Dendritic cell treated with granulocyte-macrophage colony-stimulating factor and Interleukin-4, amounts not matched to agents 40 ng/mL and 50 ng/mL, for 4 days (primary cell): ENCODE measurements around the gene DCDC1.

Experiments used
- H3K27ac Mint-ChIP-seq: one replicate; pipeline ENCODE4 v1.8.0; 2022; ENCODE audit warnings: mild to moderate bottlenecking, mixed read lengths
- H3K27me3 Mint-ChIP-seq: one replicate; pipeline ENCODE4 v1.8.0; 2022; ENCODE audit warnings: mild to moderate bottlenecking, mixed read lengths
- H3K36me3 Mint-ChIP-seq: one replicate; pipeline ENCODE4 v1.8.0; 2022; ENCODE audit warnings: low read depth, mixed read lengths
- H3K4me1 Mint-ChIP-seq: one replicate; pipeline ENCODE4 v1.8.0; 2022; ENCODE audit warnings: low read depth, mixed read lengths
- H3K4me3 Mint-ChIP-seq: one replicate; pipeline ENCODE4 v1.8.0; 2022; ENCODE audit warnings: mild to moderate bottlenecking, moderate library complexity, mixed read lengths
- H3K9me3 Mint-ChIP-seq: one replicate; pipeline ENCODE4 v1.8.0; 2022; ENCODE audit warnings: mixed read lengths
- intact Hi-C: fragments of 100-400 bp; cut with micrococcal nuclease; formaldehyde crosslinking; loops from one replicate; pipeline ENCODE4 v1.15.0; 2022

DCDC1 gene

GRCh38 chr11:30814737-30815136, 554.8 kb downstream of the DCDC1 start:
- no peaks in the 10 kb centered on the region for H3K36me3 Mint-ChIP-seq
- H3K4me3 Mint-ChIP-seq: no peak overlapping the region
- no peaks in the 10 kb centered on the region for H3K4me1 Mint-ChIP-seq
- H3K9me3 Mint-ChIP-seq: no peaks in the 10 kb centered on the region
- no peaks in the 10 kb centered on the region for H3K27me3 Mint-ChIP-seq
- intact Hi-C loops: no loop called here
- H3K27ac Mint-ChIP-seq: no peak overlapping the region
